Measurements from ENCODE around the gene LAT.
"Not testable (repeated sequence)": the region's sequence is repeated elsewhere in the genome, so short reads cannot be mapped to it uniquely, and the experiment has no call there.

LAT gene

DNA sequence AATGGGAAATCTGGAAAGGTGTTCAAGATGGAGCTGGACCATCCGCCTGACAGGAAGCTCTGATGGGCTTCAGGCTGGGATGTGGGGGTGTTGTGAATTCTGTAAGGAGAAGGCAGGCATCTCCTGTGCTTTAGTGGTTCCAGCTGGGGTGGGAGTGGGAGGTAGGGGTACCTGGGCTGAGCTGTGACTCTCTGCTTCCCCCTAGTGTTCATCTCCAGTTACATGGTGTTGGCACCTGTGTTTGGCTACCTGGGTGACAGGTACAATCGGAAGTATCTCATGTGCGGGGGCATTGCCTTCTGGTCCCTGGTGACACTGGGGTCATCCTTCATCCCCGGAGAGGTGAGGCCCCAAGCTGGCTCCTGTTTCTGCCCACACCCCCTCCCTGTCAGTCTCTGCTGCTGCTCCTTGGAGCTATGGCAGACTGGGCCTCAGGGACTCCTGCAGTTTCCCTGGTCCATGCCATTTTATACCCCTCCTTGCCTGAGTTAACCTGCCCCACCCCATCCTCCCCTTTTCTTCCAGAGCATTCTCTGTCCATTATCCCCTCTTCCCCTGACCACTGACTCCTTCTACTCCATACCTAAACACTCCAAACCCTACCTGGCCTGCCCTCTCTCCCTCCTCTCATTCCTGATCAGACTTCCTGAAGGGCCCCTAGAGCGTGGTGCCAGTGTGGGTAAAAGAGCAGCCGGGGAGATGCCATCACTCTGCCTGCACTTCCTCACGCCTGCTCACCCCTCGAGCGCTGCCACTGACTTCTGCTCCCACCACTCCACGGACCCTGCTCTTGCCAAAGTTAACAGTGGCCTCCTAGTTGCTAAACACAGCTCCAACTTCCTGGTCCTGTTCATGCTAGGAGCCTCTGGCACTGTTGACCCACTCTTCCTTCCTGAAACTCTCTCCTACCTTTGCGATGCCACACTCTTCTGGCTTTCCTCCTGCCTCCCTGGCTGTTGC lies 6.9 kb upstream of the LAT start:
- DNase-seq, result peak in 1 of 56 donors; percentile 0

DNA sequence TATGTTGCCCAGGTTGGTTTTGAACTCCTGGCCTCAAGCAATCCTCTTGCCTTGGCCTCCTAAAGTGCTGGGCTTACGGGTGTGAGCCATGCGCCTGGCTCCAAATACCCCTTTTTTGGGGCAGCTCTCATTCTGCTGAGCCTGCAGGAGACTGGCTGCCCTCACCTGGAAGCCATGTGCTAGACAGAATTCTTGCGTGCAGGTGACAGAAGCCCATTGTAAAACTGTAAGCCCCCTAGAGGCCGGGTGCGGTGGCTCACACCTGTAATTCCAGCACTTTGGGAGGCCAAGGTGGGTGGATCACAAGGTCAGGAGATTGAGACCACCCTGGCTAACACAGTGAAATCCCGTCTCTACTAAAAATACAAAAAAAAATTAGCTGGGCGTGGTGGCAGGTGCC lies 4.5 kb upstream of the LAT start:
- DNase-seq, result not testable (repeated sequence)

DNA sequence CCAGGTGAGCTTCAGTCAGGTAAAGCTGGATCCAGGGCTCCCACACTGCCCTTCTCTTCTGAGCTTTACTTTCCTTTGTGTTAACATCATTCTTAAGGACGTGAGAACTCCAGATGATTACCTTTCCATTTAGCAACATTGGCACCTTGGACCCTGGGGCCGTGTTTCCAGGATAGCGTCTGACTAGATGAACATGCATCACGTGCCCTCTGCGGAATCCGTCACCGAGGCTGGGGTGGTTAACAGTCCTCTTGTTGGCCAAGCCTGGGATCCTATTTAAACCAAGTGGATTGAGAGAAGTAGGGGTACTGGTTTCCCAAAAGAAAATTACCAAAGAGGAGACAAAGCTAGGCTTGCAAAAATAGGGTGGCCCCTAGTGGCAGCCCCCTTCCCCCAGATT lies 3.9 kb upstream of the LAT start:
- DNase-seq, result no peak

DNA sequence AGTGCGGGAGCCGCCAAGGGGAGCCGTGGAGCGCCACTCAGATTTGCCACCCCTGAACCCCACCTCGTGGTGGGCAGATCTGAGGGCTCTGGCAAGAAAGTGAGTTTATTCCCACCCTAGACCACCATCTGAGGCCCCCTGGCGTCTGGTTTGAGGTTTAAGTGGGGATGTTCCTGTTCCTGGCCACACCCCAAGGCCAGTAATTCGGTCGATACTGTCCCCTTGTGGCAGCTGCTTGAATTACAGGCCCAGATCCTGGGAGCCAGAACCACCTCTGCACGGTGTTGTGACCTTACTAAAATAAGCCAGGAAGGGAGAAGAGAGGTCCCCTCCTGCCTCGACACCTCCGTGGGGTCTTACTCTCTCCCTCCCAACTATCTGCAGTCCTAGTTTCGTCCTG lies 3.3 kb upstream of the LAT start:
- no peak for DNase-seq

DNA sequence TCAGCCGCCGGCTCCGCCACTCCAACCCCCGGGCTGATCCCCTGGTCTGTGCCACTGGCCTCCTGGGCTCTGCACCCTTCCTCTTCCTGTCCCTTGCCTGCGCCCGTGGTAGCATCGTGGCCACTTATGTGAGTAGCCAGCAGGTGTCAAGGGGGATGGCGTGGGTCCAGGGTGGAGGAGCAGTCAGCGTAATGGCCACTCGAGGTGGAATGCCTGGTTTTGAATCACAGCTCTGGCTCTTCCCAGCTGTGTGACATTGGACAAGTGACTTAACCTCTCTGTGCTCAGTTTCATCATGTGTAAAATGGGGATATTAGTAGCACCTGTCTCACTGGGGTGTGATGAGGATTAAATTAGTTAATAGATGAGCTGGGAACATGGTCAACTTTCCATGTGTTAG lies 2.4 kb upstream of the LAT start:
- DNase-seq, result no peak

DNA sequence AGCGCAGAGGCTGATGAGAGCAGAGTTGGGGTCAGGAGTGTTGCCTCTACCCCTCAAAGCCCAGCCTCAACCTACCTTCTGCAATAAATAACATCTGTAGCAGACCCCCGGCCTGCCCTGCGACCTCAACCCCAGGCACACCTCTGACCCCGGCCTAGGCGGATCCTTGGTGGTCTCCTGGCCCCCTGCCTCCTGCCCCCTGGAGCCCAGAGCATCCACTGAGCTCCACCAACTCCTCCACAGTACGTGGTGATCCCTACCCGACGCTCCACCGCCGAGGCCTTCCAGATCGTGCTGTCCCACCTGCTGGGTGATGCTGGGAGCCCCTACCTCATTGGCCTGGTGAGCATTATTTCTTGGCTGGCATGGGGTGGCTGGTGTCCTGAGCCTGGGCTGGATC lies 1.9 kb upstream of the LAT start:
- no peak for DNase-seq

DNA sequence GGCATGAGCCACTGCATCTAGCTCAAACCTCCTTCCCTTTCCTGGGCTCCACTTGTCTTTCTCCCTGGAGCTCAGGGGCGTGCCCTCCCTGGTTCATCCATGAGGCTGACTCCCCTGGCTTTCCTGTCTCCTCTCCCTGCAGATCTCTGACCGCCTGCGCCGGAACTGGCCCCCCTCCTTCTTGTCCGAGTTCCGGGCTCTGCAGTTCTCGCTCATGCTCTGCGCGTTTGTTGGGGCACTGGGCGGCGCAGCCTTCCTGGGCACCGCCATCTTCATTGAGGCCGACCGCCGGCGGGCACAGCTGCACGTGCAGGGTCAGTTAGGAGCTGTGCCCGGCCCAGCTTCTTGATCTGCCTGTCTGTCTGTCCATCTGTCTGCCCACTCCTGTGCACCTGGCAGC lies 1.2 kb upstream of the LAT start:
- no peak for DNase-seq

DNA sequence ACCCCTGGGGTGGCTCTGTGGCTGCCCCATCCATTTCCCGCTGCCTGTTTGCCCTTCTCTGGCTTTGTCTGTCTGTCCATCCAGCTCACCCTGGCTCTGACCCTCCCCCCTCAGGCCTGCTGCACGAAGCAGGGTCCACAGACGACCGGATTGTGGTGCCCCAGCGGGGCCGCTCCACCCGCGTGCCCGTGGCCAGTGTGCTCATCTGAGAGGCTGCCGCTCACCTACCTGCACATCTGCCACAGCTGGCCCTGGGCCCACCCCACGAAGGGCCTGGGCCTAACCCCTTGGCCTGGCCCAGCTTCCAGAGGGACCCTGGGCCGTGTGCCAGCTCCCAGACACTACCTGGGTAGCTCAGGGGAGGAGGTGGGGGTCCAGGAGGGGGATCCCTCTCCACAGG lies 761 bp upstream of the LAT start:
- DNase-seq, result no peak

DNA sequence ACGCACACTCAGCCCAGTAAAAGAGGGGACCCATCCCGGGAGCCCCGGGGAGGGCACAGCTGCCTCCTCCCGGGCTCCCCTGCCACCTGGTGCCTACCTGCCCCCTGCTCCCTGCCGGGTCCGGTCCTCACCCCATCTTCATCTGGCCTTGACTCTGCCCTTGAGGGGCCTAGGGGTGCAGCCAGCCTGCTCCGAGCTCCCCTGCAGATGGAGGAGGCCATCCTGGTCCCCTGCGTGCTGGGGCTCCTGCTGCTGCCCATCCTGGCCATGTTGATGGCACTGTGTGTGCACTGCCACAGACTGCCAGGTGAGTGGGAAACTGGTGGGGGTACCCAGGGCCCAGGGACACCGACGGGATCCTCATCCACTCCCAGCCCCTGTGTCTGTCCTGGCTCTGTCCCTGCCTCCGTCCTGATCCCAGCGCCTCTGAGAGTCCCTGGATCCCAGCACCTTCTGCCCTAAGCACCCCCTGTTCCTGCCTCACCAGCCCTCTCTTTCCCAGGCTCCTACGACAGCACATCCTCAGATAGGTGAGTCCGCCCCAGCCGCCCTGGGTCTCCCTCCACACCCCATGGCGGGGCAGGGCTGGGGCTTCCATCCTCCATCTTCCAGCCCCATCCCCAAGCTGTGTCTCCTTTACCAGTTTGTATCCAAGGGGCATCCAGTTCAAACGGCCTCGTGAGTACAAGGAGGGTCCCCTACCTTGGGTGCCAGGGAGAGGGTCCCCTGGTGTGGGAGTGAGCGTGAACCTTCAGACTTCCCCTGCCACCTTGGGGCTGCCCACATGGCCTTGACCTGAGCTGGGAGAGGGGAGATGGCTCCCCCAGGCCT lies 574 bp downstream of the LAT start:
- DNase-seq, result no peak

DNA sequence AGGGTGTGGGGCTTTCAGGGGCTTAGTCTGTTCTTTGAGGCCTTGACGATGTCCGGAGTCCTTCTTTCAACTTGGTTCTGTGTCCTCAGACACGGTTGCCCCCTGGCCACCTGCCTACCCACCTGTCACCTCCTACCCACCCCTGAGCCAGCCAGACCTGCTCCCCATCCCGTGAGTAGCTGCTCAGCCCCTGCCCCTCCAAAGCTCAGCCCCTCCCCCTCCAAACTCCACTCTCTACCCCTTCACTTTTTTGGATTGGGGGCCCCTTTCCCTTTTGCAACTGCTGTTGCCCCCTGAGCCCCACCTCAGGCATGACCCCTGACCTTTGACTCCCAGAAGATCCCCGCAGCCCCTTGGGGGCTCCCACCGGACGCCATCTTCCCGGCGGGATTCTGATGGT lies 1.2 kb downstream of the LAT start:
- DNase-seq, result no peak

DNA sequence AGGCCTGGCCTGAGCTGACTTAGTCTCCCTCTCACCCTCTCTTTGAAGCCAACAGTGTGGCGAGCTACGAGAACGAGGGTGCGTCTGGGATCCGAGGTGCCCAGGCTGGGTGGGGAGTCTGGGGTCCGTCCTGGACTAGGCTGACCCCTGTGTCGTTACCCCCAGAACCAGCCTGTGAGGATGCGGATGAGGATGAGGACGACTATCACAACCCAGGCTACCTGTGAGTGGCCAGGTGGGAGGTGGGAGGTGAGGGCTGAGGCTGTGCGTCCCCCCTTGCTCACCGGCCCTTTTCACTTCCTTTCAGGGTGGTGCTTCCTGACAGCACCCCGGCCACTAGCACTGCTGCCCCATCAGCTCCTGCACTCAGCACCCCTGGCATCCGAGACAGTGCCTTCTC lies 1.6 kb downstream of the LAT start:
- no peak for DNase-seq

DNA sequence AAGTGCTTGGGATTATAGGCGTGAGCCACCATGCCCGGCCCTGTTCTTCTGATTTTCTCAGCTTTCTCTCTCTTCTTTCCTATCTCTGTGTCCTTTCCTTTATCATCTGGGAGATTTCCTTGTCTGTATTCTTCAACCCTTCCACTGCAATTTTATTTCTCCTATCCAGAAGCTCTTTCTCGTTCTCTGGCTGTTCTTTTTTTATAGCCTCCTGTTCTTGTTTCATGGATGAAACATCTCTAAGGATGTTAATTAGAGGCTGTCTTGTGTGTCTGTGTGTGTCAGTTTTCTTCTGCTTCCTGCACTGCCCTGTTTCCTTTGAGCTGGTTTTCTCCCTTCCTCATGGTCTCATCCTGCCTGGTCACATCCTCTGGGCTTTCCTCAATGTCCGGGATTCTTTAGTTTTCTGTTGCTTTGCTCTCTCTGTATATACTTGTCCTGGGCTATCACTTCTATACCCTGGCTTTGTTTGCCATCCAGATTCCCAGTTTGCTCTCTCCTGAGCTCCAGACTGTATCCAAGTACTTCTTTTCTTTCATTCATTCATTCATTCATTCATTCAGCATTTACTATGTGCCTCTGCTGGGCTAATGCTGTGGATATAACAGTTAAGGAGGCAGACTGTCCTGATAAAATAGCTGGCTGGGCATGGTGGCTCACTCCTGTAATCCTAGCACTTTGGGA lies 2.5 kb downstream of the LAT start:
- DNase-seq, result no peak

DNA sequence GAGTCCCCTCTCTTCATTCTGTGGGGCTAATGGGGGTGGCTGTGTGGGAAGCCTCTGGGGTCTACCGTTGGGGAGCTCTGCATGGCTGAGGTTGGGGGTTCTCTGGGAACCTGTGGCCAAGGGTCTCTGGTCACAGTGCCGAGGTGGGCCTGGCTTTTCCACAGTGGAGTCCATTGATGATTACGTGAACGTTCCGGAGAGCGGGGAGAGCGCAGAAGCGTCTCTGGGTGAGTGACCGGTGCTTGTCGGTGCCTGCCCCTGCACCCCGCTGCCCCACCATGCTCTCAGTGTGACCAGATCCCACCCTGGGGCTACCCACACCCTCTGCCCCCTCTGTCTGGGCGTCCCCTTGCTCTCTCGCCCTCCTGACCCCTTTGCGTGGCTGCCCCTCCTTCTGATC lies 4.5 kb downstream of the LAT start:
- no peak for DNase-seq

DNA sequence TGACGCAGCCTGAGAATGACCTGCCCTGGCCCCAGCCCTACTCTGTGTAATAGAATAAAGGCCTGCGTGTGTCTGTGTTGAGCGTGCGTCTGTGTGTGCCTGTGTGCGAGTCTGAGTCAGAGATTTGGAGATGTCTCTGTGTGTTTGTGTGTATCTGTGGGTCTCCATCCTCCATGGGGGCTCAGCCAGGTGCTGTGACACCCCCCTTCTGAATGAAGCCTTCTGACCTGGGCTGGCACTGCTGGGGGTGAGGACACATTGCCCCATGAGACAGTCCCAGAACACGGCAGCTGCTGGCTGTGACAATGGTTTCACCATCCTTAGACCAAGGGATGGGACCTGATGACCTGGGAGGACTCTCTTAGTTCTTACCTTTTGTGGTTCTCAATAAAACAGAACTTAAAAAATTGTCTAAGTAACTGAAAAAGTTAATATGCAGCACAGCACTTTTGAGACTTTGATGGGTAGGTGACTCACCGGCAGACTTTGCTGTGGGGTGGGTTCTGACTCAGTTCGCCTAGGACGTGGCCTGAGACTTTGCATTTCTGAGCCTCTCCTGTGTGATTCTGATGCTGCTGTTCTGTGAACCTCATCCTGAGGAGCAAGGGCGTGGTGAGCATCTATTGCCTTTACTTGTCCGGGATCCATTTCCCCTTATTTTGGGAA lies 5.7 kb downstream of the LAT start:
- DNase-seq, result no peak

DNA sequence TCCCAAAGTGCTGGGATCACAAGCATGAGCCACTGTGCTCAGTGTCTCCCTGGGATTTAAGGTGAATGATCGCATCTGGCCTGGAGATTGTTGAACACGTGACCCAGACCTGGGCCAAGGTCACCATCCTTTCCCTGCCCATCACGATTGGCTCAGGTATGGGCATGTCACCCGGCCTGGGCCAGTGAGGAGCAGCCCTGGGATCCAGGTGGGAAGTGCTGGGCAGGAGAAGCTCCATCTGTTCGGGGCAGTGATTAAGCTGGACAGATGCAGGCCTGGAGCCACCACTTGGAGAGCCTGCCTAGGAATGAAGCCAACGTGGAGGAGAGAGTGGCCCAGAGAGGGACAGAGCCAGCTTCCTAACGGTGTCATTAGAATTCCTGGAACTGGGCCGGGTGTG lies 6.8 kb downstream of the LAT start:
- no peak for DNase-seq

DNA sequence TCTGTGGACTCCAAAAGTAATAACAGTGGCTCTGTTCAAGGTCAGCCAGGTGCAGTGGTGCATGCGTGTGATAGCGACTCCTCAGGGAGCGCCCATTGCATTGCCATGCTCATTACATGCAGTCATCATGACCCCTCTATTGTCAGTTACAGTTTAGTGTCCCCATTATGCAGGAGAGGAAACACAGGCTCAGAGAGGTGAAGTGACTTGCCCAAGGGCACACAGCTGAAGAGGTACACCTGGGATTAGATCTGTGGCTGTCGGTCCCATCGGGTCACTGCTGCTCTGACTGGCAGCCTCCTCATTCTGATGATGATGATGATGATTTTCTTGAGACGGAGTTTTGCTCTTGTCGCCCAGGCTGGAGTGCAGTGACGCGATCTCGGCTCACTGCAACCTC lies 7.6 kb downstream of the LAT start:
- DNase-seq, result no peak

DNA sequence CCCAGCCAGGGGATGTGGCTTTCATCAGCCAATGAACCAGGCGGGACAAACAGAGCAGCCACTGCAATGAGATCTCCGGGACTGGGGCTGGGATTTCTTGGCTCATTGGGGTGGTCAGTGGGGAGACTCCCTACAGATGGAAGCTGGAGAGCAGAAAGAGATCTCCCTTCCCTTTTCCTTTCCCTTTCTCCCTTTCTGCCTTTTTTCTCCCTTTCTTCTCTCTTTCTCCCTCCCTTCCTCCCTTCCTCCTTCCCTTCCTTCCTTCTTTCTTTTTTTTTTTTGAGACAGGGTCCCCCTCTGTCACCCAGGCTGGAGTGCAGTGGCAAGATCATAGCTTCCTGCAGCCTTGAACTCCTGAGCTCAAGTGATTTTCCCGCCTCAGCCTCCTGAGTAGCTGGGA lies 14.0 kb downstream of the LAT start:
- no peak for DNase-seq

DNA sequence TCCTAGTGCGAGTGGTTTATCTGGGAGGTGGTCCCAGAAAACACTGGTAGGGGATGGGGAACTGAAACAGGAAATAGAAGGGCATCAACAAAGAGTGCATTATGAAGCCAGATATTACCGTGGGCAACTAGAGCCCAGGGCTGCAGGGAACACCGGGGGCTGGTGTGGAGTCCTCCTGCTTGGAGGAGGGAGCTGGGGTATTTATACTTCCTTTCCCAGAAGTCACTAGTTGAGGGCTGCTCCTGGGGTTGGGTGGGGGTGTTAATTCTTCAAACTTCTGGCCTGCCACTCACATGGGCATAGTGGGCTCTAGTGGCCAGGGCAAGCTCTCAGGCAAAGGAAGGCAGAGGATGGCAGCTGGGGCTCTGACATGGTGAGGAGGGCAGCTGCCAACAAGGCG lies 14.7 kb downstream of the LAT start:
- DNase-seq, result no peak

DNA sequence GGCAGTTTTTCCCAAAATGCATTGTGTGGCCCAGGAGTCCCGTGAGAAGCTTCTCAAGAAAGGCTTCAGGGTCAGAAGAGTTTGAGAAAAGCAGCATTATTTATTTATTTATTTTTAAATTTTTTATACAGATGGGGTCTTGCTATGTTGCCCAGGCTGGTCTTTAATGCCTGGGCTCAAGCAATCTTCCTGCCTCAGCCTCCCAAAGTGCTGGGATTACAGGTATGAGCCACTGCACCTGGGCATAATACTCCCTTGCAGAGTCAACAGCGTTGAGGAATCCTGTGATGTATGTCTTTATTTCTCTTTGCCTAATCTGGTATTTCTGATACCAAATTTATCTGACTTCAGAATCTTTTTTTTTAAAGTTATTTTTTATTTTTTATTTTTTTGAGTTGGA lies 15.2 kb downstream of the LAT start:
- no peak for DNase-seq

DNA sequence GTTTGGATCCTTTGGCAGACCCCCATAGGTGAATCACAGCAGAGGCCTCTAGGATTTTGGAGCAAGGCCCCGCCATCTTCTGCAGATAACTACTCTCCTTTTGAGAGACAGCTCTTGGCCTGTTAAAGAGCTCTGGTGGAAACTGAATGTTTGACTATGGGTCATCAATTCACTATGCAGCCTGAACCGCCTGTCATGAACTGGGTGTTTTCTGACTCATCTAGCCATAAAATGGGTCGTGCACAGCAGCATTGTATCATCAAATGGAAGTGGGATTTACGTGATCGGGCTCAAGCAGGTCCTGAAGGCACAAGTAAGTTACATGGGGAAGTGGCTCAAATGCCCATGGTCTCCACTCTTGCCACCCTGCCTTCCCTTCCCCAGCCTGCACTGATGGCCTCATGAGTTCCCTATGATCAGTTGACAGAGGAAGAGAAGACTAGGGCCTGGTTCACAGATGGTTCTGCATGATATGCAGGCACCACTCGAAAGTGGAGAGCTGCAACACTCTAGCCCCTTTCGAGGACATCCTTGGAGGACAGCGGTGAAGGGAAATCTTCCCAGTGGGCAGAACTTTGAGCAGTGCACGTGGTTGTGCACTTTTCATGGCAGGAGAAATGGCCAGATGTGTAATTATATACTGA lies 19.8 kb downstream of the LAT start:
- not testable (repeated sequence) for DNase-seq

Data from nucleus accumbens (tissue), 56 donors.